GM12875 (cell line): Measurements from ENCODE around the gene KRTAP10-4.

Source experiments
- H3K4me3 ChIP-seq: one replicate; pipeline ENCODE4 v1.5.1; 2011; ENCODE audit warnings: low read depth, low read length, control low read depth
- TF ChIP-seq, protein P1 (sequence below): IDR thresholded peaks from 2 replicates; pipeline ENCODE4 v1.5.1; 2011; ENCODE audit warnings: low read depth, mild to moderate bottlenecking, control low read depth, inconsistent platforms, low read length, moderate library complexity, borderline replicate concordance; ENCODE audit not compliant: insufficient read depth

KRTAP10-4 gene

DNA sequence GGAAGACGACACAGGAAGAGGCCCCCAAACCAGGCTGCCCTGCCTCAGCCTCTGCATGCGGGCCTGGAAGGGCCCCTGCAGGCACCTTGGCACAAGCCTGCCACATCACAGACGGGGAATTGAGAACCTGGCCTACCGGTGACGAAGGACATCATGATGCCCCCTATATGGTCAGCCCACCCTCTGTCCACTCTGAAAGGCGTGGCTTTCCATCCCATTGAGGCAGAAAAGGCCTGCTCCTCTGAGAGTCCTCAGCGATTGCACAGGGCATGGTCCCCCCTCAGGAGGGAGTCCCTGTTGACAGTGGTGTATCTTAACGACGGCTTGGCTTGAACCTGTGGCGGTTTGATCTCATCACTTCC lies 44.9 kb upstream of the KRTAP10-4 start:
- TF ChIP-seq, protein P1, sequence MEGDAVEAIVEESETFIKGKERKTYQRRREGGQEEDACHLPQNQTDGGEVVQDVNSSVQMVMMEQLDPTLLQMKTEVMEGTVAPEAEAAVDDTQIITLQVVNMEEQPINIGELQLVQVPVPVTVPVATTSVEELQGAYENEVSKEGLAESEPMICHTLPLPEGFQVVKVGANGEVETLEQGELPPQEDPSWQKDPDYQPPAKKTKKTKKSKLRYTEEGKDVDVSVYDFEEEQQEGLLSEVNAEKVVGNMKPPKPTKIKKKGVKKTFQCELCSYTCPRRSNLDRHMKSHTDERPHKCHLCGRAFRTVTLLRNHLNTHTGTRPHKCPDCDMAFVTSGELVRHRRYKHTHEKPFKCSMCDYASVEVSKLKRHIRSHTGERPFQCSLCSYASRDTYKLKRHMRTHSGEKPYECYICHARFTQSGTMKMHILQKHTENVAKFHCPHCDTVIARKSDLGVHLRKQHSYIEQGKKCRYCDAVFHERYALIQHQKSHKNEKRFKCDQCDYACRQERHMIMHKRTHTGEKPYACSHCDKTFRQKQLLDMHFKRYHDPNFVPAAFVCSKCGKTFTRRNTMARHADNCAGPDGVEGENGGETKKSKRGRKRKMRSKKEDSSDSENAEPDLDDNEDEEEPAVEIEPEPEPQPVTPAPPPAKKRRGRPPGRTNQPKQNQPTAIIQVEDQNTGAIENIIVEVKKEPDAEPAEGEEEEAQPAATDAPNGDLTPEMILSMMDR: no peak
- H3K4me3 ChIP-seq: no peak overlapping the region

DNA sequence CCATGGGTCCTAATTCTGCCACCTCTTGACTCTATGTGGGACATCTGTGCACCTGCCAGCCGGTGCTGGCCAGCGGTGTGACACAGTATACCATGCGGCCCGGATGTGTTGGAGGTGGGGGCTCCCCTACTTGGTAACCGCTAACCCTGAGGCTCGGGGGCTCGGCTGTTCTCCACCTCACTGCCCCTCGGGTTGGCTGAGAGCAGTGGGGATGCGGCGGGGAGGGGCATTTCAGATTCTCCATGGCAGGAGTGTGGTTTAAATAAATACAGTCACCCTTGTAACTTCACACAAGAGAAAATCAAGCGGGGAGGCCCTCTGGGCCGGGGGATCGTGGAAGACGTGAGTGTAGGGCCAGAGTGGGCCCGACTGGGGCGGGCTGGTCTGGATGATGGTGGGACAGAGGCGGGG lies 44.5 kb upstream of the KRTAP10-4 start:
- TF ChIP-seq, protein P1: no peak
- no peak overlapping the region for H3K4me3 ChIP-seq

DNA sequence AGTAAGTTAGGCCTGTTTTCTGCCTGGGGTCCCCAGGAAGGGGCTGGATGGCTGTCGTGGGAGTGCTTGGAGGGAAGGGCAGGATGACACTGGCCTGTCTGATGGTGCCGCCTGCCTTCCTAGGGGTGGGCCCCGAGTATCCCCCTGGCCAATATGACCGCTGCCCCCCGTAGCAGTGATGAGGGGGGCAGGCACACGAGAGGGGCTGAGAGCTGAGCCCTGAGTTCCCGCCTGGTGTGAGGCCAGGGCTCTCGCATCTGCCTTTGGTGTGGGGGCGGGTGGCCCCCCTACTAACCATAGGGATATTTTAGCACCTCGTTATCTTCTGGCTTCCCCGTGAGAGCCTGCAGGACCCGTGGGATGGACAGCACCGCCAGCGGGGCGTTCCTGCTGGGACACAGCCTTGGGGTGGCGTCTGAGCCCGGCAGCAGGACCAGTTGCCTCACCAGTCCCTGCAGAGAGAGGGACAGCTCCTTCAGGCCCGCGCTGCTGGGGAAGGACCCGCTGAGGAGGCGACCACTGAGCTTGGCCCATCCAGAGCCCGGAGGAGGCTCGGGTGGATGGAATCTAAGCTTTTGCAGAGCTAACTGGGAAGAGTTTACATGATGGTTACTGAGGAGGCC lies 43.9 kb upstream of the KRTAP10-4 start:
- H3K4me3 ChIP-seq: no peak overlapping the region
- TF ChIP-seq, protein P1: no peak

DNA sequence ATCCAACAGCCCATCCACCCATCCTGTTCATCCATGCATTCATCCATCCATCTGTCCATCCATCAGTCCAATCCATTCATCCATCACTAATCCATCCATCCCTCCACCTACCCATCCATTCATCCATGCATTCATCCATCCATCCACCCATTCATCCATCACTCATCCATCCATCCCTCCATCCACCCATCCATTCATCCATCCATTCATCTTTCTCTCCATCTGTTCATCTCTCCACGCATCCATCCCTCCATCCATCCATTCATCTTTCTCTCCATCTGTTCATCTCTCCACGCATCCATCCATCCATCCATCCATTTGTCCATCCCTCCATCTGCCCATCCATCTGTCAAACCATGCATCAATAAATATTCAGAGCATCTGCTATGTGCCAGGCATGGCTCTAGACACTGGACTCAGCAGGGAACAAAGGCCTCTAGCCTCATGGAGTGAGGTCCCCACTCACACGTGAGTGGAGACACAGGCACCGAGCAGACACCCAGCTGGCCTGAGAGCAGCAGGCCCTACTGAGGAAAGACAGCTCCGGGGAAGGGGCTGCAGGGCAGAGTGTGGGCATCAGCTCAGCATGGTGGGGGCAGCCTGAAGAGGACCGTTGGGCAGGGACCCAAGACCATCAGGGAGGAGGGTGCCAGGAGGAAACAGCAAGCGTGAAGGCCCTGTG lies 43.2 kb upstream of the KRTAP10-4 start:
- TF ChIP-seq, protein P1: no peak
- H3K4me3 ChIP-seq: no peak overlapping the region

DNA sequence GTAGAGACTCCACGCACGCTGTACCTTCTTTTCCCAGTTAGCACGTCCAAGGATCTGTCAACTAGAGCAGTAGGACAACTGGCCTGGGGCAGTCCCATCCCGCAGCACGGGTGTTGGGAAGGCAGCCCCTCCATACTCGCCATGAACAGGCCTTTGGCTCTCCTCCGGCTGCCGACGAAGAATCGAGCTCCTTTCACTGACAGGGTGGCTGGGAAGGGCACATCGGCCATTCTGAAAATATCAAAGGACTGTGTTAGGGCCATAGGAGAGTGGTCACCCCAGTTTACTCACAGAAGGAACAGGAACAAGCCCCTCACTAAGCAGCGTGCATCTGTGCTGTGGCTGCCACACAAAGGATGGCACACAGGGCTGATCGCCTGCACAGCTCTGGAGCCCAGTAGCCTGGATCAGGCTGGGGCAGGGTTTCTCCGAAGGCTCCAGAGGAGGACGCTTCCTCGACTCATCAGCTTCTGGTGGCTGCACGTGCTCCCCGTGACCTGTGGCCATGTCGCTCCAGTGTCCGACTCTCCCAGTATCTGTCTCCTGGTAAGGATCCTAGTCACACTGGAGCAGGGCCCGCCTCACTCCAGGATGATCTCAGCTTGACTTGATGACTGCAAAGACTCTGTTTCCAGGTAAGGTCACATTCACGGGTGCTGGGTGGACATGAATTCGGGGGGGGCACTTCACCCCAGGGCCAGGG lies 42.5 kb upstream of the KRTAP10-4 start:
- TF ChIP-seq, protein P1: no peak

DNA sequence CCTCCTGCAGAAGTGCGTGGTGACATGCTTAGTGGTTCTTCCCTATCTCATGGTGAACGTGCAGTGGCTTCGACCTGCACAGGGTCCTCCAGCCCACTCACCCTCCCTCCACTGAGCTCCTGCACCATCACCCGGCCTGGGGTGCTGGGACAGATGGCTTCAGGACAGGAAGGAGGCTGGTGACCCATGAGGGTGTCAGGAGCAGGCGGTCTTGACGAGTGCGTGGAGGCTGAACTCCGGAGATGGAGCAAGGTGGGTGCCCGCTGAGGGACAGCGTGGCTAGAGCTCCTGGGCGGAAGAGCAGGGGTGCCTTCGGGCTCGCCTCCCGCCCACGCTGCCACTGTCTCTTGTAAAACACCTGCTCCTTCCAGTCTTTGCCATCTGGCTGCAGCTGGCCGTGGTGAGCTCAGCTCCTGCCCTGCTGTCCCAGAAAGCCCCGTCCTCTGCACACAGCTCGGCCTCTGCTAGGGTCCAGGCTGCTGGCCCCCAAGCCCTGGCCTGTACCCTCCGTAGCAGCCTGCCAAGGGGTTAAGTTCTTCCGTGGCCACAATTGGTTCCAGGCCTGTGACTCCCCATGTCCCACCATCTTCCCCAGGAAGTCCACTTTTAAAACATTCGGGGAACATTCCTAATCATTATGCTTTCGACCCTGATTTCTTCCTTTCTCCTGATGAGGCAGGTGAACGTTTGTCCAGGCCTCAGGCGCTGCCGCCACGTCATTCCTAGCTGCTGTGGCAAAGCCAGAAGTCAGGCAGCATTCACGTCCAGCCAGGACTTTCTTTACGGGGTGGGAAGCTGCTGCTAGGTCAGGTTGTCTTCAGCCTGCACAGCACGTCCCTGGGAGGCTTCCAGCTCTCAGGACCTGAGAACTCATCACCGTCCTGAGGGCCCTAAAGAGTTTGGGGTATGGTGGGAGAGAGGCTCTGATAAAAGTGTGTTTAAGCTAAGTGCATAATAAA lies 41.6 kb upstream of the KRTAP10-4 start:
- TF ChIP-seq, protein P1: no peak
- no peak overlapping the region for H3K4me3 ChIP-seq

More for the DNA sequence above, 42.5 kb upstream of the KRTAP10-4 start:
- no peak overlapping the region for H3K4me3 ChIP-seq
